IPS-18a (cell line): ENCODE measurements around the gene SHC3.

ENCODE experiments used
- H3K27ac ChIP-seq: one replicate; pipeline ENCODE4 v1.5.1; 2013; ENCODE audit warnings: low read length
- H3K27me3 ChIP-seq: one replicate; pipeline ENCODE4 v1.6.1; 2013; ENCODE audit warnings: mild to moderate bottlenecking, low read length; ENCODE audit not compliant: control insufficient read depth, insufficient read depth
- H3K36me3 ChIP-seq: one replicate; pipeline ENCODE4 v1.6.1; 2013; ENCODE audit warnings: low read depth, low read length; ENCODE audit not compliant: control insufficient read depth
- H3K4me1 ChIP-seq: one replicate; pipeline ENCODE4 v1.6.1; 2013; ENCODE audit warnings: low read depth, low read length; ENCODE audit not compliant: control insufficient read depth
- H3K4me3 ChIP-seq: one replicate; pipeline ENCODE4 v1.5.1; 2013; ENCODE audit warnings: low read length
- H3K9ac ChIP-seq: one replicate; pipeline ENCODE4 v1.6.1; 2013; ENCODE audit warnings: mild to moderate bottlenecking, low read length, moderate library complexity
- H3K9me3 ChIP-seq: one replicate; pipeline ENCODE4 v1.6.1; 2013; ENCODE audit warnings: low read depth, low read length; ENCODE audit not compliant: control insufficient read depth

SHC3 gene

DNA sequence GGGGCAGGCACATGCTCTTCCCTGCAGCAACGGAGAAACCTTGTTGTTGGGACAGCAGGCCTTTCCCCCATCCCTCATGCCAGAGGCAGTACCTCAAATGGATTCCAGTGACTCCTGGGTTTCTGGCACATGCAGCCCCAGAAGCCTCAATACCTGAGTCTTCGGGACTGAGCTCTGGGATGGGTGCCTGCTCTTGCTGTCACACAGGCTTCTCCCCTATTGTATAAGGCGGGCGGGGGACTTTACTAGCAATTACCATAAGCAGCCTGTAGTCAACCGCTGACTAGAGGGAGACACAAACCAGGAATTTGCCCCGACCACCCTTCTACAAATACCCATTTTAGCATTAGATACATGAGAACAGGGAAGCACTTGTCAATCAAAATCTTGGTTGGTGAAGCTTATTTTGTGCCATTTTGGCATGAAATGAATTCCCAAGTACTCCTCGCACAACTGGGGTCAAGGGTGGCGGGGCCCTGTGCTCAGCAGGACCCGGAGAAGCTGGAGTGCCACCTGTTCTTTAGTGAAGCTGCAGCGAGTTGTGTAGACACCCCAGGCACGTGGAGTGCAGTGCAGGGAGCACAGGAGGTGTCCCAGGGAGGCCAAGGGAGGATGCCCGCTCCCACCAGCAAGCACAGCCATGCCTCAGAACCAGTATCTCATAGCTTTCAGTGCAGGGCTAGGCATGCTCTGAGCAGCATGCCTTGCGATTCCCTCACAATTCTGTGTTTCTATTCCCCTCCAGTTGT lies 166.2 kb downstream of the SHC3 start:
- no peaks in the 10 kb centered on the region for H3K36me3 ChIP-seq
- H3K27me3 ChIP-seq = no peaks in the 10 kb centered on the region
- H3K9ac ChIP-seq = no peak overlapping the region
- H3K4me3 ChIP-seq = no peak overlapping the region
- no peaks in the 10 kb centered on the region for H3K9me3 ChIP-seq
- peaks cover 19% of the 10 kb centered on the region for H3K4me1 ChIP-seq
- no peak overlapping the region for H3K27ac ChIP-seq

DNA sequence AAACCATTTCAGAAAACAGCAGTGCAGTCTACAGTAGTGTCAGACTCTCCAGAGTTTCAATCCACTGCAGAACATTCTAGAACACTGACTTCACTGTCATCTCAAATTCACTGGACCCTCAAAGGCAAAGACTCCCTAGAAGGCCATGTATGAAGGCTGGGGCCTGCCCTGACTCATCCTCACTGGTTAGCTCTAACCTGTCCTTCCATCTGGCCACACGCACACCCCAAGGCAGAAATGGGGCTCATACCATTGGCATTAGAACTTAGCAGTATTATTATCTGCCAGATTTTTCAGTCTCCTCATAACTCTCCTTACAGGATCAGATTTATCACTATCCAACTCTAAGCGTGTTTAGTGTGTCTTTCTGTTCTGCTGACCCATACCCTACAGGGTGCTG lies 166.9 kb downstream of the SHC3 start:
- Histone ChIP-seq H3K36me3 (no peaks in the 10 kb centered on the region), H3K27ac (no peak overlapping the region), H3K27me3 (no peaks in the 10 kb centered on the region), H3K4me1 (peaks cover 19% of the 10 kb centered on the region), H3K9me3 (no peaks in the 10 kb centered on the region), H3K9ac (no peak overlapping the region), H3K4me3 (no peak overlapping the region)

GRCh38 chr9:89010526-89011111 lies 168.0 kb downstream of the SHC3 start:
- Histone ChIP-seq H3K27me3 (no peaks in the 10 kb centered on the region), H3K4me3 (no peak overlapping the region), H3K9ac (no peak overlapping the region), H3K36me3 (no peaks in the 10 kb centered on the region), H3K9me3 (no peaks in the 10 kb centered on the region), H3K27ac (no peak overlapping the region), H3K4me1 (peaks cover 19% of the 10 kb centered on the region)

DNA sequence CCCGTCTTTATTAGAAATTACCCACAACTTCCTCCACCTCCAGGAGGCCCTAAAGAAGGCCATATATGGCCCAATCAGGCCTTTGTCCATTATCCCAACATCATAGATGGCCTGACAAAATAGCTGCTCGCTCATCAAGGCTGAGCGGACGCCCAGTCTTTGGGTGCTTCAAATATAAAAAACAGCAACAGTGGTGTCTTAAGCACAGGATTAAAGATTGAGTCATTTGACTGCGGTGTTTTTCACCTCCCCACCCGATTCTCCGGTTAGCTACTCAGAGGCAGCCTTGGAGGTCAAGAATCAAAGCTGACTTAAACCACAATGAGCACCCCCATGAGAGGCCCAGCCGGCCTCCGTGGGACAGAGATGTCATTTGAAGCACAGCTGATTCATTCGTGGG lies 168.6 kb downstream of the SHC3 start:
- Histone ChIP-seq H3K27me3 (no peaks in the 10 kb centered on the region), H3K4me1 (peaks cover 19% of the 10 kb centered on the region), H3K9ac (no peak overlapping the region), H3K27ac (no peak overlapping the region), H3K9me3 (no peaks in the 10 kb centered on the region), H3K36me3 (no peaks in the 10 kb centered on the region), H3K4me3 (no peak overlapping the region)

DNA sequence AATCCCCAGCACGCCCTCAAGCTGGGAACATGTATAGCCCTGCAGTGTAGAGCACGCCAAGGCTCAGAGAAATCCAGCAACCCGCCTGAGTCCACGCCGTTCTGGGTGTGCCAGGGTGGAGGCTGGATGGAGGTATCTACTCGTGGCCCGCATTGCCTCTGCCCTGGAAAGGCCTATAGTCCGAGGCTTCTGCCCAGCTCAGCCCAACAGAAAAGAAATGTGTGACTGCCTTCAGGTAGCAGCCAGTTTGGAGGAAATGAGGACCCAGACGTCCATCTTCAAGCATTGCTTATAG lies 169.1 kb downstream of the SHC3 start:
- peaks cover 19% of the 10 kb centered on the region for H3K4me1 ChIP-seq
- no peak overlapping the region for H3K27ac ChIP-seq
- H3K9me3 ChIP-seq = no peaks in the 10 kb centered on the region
- H3K9ac ChIP-seq = no peak overlapping the region
- no peaks in the 10 kb centered on the region for H3K27me3 ChIP-seq
- no peaks in the 10 kb centered on the region for H3K36me3 ChIP-seq
- no peak overlapping the region for H3K4me3 ChIP-seq

DNA sequence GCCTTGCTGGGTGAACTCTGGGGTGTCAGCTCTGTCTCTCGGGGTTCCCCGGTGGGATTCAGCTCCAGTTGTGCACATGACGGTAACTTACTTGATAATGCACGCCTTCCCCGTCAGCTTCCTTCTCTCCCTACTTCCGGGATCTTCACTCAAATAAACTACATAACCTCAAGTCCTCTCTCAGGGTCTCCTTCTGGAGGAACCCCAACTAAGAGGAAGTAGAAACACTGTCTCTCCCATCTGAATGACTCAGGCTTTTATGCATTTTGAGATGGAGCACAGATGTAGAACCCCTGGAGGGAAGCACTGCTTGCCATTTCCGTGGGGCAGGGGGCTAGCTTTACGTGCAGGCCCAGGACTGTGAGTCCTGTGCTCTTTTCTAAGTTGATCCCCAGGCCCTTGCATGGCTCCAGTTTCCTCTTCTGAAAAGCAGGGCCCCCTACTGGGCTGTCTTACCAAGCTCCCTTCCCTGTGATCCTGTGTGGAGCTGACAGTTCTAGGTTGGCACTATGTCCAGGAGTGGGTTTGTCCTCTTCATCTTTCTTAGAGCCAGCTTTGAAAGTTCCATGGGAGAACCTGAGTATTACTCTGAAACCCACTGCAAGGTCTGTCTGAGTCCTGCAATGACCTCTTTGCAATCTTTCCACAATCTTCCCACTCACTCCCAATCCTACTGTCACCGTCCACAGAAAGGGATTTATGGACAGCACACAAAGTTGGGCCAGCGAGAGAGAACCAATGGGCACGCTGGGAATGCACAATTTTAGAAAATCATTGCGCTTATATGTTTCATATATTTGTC lies 169.7 kb downstream of the SHC3 start:
- no peak overlapping the region for H3K9ac ChIP-seq
- no peaks in the 10 kb centered on the region for H3K9me3 ChIP-seq
- no peaks in the 10 kb centered on the region for H3K27me3 ChIP-seq
- H3K36me3 ChIP-seq = no peaks in the 10 kb centered on the region
- no peak overlapping the region for H3K27ac ChIP-seq
- no peak overlapping the region for H3K4me3 ChIP-seq
- H3K4me1 ChIP-seq = peaks cover 19% of the 10 kb centered on the region

GRCh38 chr9:89008055-89008743 lies 170.4 kb downstream of the SHC3 start:
- Histone ChIP-seq H3K27me3 (no peaks in the 10 kb centered on the region), H3K9ac (no peak overlapping the region), H3K27ac (no peak overlapping the region), H3K9me3 (no peaks in the 10 kb centered on the region), H3K36me3 (no peaks in the 10 kb centered on the region), H3K4me3 (no peak overlapping the region), H3K4me1 (peaks cover 19% of the 10 kb centered on the region)

- Histone ChIP-seq H3K9me3 (no peaks in the 10 kb centered on the region), H3K36me3 (no peaks in the 10 kb centered on the region), H3K4me3 (no peak overlapping the region)
Measured at GRCh38 chr9:89006996-89007967, 171.3 kb downstream of the SHC3 start.

GRCh38 chr9:89006267-89006666 lies 172.4 kb downstream of the SHC3 start:
- H3K27me3 ChIP-seq = no peaks in the 10 kb centered on the region
- H3K36me3 ChIP-seq = no peaks in the 10 kb centered on the region
- no peak overlapping the region for H3K4me3 ChIP-seq
- H3K9ac ChIP-seq = no peak overlapping the region
- no peak overlapping the region for H3K27ac ChIP-seq
- H3K9me3 ChIP-seq = no peaks in the 10 kb centered on the region
- H3K4me1 ChIP-seq = peaks cover 12% of the 10 kb centered on the region

More at GRCh38 chr9:89006996-89007967, 171.3 kb downstream of the SHC3 start:
- Histone ChIP-seq H3K27ac (no peak overlapping the region), H3K27me3 (no peaks in the 10 kb centered on the region), H3K9ac (no peak overlapping the region), H3K4me1 (peaks cover 16% of the 10 kb centered on the region)

DNA sequence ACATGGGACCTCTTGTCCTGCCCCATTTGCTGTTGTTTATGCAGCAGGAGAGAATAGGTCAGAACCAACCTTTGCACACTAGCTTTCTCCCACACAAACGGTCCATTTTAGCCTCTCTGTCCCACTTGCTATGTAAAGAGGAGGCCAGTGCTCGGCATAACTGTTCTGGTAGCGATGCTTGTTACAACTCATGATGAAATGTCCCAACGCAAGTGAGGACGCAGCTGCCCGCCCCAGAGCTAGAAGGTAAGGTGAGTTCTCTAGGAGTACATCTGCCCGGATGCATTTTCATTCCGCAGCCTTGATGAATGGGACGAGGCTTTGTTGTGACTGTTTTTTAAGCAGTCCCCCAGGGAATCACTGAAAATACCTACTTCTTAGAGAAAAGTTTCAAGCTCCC lies 173.3 kb downstream of the SHC3 start:
- no peak overlapping the region for H3K27ac ChIP-seq
- H3K9ac ChIP-seq = no peak overlapping the region
- H3K27me3 ChIP-seq = no peaks in the 10 kb centered on the region
- no peaks in the 10 kb centered on the region for H3K9me3 ChIP-seq
- no peak overlapping the region for H3K4me3 ChIP-seq
- H3K36me3 ChIP-seq = no peaks in the 10 kb centered on the region
- H3K4me1 ChIP-seq = peaks cover 17% of the 10 kb centered on the region
